Upper lobe of left lung (tissue), 6 donors: ENCODE data around the gene DLGAP1. TPM values are rescaled to one million over a fixed set of nuclear protein-coding genes. Genes with fewer than 3 reads are reported as not detected.

Source experiments
- ATAC-seq, 2 donors: fragments of 200-7000 bp; cut with Tn5 transposase; one replicate each; pipeline ENCODE4 v1.9.1; 2022; ENCODE audit warnings: mild to moderate bottlenecking in 2 of 2, moderate library complexity in 2 of 2; ENCODE audit not compliant: low FRiP score in 2 of 2
- DNase-seq, 2 donors: peaks; one replicate each; pipeline ENCODE4 v3.0.0-alpha.2; 2019 to 2020
- H3K27ac ChIP-seq, 4 donors: fragments of 200-600 bp; sonication (generic); one replicate each; pipeline ENCODE4 v1.5.1; 2016 to 2019
- H3K27me3 ChIP-seq, 4 donors: fragments of 200-600 bp; sonication (generic); one replicate each; pipeline ENCODE4 v1.5.1; 2017 to 2019
- H3K36me3 ChIP-seq, 4 donors: fragments of 200-600 bp; sonication (generic); one replicate each; pipeline ENCODE4 v1.5.1; 2016 to 2019
- H3K4me1 ChIP-seq, 4 donors: fragments of 200-600 bp; sonication (generic); one replicate each; pipeline ENCODE4 v1.5.1; 2018 to 2019
- H3K4me3 ChIP-seq, 4 donors: fragments of 200-600 bp; sonication (generic); one replicate each; pipeline ENCODE4 v1.5.1; 2017 to 2019; ENCODE audit warnings: mild to moderate bottlenecking in 2 of 4, moderate library complexity in 1 of 4
- H3K9me3 ChIP-seq, 4 donors: fragments of 200-600 bp; sonication (generic); one replicate each; pipeline ENCODE4 v1.5.1; 2018 to 2019
- EP300 ChIP-seq, 4 donors: sonication (generic); formaldehyde crosslinking; IDR thresholded peaks; one replicate each; pipeline ENCODE4 v1.5.1; 2017; ENCODE audit warnings: antibody characterized with exemption in 4 of 4, control low read depth in 2 of 4
- POLR2A ChIP-seq, 4 donors: fragments of 450-650 bp; IDR thresholded peaks; one replicate each; pipeline ENCODE4 v1.5.1; 2016 to 2017; ENCODE audit warnings: antibody characterized with exemption in 4 of 4, mild to moderate bottlenecking in 2 of 4
- POLR2AphosphoS5 ChIP-seq, 2 donors: sonication (generic); formaldehyde crosslinking; IDR thresholded peaks; one replicate each; pipeline ENCODE4 v1.5.1; 2017; ENCODE audit warnings: antibody characterized with exemption in 2 of 2
- WGBS, 2 donors: methylation state at CpG; one replicate each; pipeline ENCODE4 v1.1.5; 2017 to 2018; 5-methylcytosine and 5-hydroxymethylcytosine counted together
- total RNA-seq, 6 donors: library from RNA; depleted of rRNA in 4 of 6; stranded (reverse); fragments of >200 nt in 4 of 6; gene quantifications; one replicate each; pipeline versions ENCODE4 v1.1.0 to v1.2.1, GENCODE V29; 2016 to 2021
- TF ChIP-seq, protein P1 (sequence below), 6 experiments: fragments of 450-650 bp in 4 of 6; fragments of 200-600 bp in 2 of 6; sonication (generic) in 2 of 6; IDR thresholded peaks; one replicate each; pipeline ENCODE4 v1.5.1; 2016 to 2019; ENCODE audit warnings: antibody characterized with exemption in 6 of 6
- donor health status: DM: no; HTN: no; CAD: no; lungs with moderate emphysema.
- donor health status: DM: no; HTN: yes; CAD: no; lungs with severe emphysema.

The DLGAP1 gene
- total RNA-seq, 6 donors from 2014 or later = 2.1 to 4.6 (median 3.6) TPM

DNA sequence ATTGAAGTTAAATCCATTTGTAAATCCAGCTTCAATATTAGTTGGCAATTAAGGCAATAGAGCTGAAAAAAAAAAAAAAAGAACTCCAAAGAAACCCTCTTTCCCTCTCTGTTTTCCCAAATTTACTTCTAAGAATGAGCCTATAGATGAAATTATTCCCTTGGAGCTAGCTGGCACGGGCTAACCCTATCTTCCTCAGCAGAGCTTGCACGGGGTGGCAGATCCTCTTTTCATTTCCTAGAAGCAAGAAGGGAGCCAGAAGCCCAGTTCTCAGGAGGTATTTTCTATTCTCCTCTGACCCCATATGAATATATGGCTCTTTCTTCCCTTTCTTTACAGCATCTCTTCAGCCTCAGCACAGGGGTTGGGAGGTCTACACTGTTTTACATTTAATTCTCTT is 579.1 kb downstream of the DLGAP1 start:
- Histone ChIP-seq H3K4me1 (peaks cover 4 to 12% (median 4%) of the 10 kb centered on the region in 4 donors), H3K4me3 (no peak overlapping the region), H3K36me3 (no peaks in the 10 kb centered on the region), H3K27me3 (no peaks in the 10 kb centered on the region), H3K9me3 (no peaks in the 10 kb centered on the region), H3K27ac (no peak overlapping the region)
- 47 to 51% methylated on average over 2 of the region's 2 CpGs for WGBS, 2 donors
- DNase-seq = no peak
- TF ChIP-seq EP300 (IDR thresholded peaks at IDR 0.05) (no peak), POLR2AphosphoS5 (IDR thresholded peaks at IDR 0.05) (no peak), POLR2A (IDR thresholded peaks at IDR 0.05) (no peak)
- TF ChIP-seq, protein P1, sequence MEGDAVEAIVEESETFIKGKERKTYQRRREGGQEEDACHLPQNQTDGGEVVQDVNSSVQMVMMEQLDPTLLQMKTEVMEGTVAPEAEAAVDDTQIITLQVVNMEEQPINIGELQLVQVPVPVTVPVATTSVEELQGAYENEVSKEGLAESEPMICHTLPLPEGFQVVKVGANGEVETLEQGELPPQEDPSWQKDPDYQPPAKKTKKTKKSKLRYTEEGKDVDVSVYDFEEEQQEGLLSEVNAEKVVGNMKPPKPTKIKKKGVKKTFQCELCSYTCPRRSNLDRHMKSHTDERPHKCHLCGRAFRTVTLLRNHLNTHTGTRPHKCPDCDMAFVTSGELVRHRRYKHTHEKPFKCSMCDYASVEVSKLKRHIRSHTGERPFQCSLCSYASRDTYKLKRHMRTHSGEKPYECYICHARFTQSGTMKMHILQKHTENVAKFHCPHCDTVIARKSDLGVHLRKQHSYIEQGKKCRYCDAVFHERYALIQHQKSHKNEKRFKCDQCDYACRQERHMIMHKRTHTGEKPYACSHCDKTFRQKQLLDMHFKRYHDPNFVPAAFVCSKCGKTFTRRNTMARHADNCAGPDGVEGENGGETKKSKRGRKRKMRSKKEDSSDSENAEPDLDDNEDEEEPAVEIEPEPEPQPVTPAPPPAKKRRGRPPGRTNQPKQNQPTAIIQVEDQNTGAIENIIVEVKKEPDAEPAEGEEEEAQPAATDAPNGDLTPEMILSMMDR (IDR thresholded peaks at IDR 0.05) = no peak
- ATAC-seq = no peak

- no peak for TF ChIP-seq POLR2A (IDR thresholded peaks at IDR 0.05)
- no peak for TF ChIP-seq EP300 (IDR thresholded peaks at IDR 0.05)
- TF ChIP-seq, protein P1 (IDR thresholded peaks at IDR 0.05) = no peak
- no peak for TF ChIP-seq POLR2AphosphoS5 (IDR thresholded peaks at IDR 0.05)
- H3K27ac ChIP-seq = no peak overlapping the region
- no peaks in the 10 kb centered on the region for H3K36me3 ChIP-seq
- ATAC-seq (no peak), DNase-seq (no peak)
- no peaks in the 10 kb centered on the region for H3K27me3 ChIP-seq
- H3K4me1 ChIP-seq = peaks cover 4 to 12% (median 4%) of the 10 kb centered on the region in 4 donors
- WGBS, 2 donors = 39 to 46% methylated on average over 2 of the region's 2 CpGs
- H3K9me3 ChIP-seq = no peaks in the 10 kb centered on the region
- H3K4me3 ChIP-seq = no peak overlapping the region
Observed at GRCh38 chr18:3875376-3875775, 579.7 kb downstream of the DLGAP1 start.

DNA sequence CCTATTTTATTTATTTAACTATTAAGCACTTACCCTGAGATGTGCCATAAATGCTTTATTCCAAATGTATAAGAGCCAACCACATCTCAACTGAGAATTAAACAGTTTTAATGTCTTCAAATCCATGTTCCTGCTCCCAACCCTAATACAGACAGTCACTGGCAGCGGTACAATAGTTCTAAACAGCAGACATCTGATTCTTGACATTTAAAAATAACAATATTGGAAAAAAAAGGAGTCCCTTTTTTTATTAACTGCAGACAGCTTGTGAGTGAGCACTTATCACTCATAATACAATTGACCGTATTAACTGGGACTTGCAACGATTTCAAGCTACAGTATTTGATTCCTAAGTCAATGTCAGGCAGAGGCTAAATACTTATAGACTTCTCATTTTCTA is 580.5 kb downstream of the DLGAP1 start:
- no peak overlapping the region for H3K27ac ChIP-seq
- no peaks in the 10 kb centered on the region for H3K27me3 ChIP-seq
- peaks cover 4 to 12% (median 4%) of the 10 kb centered on the region in 4 donors for H3K4me1 ChIP-seq
- no peak overlapping the region for H3K4me3 ChIP-seq
- no peaks in the 10 kb centered on the region for H3K9me3 ChIP-seq
- WGBS, 2 donors = 80 to 81% methylated on average over 3 of the region's 3 CpGs
- TF ChIP-seq POLR2A (IDR thresholded peaks at IDR 0.05) = no peak
- no peak for TF ChIP-seq POLR2AphosphoS5 (IDR thresholded peaks at IDR 0.05)
- TF ChIP-seq, protein P1 (IDR thresholded peaks at IDR 0.05) = no peak
- H3K36me3 ChIP-seq = no peaks in the 10 kb centered on the region
- DNase-seq (no peak), ATAC-seq (no peak)

GRCh38 chr18:3874125-3874524 is 581.0 kb downstream of the DLGAP1 start:
- no peak for ATAC-seq
- Histone ChIP-seq H3K27me3 (no peaks in the 10 kb centered on the region), H3K36me3 (no peaks in the 10 kb centered on the region), H3K9me3 (no peaks in the 10 kb centered on the region), H3K27ac (no peak overlapping the region), H3K4me3 (no peak overlapping the region), H3K4me1 (peaks cover 4 to 12% (median 4%) of the 10 kb centered on the region in 4 donors)
- no peak for DNase-seq
- no peak for TF ChIP-seq EP300 (IDR thresholded peaks at IDR 0.05)
- no peak for TF ChIP-seq POLR2AphosphoS5 (IDR thresholded peaks at IDR 0.05)
- TF ChIP-seq, protein P1 (IDR thresholded peaks at IDR 0.05) = no peak
- TF ChIP-seq POLR2A (IDR thresholded peaks at IDR 0.05) = no peak
- 21 to 34% methylated on average over 7 of the region's 7 CpGs for WGBS, 2 donors

DNA sequence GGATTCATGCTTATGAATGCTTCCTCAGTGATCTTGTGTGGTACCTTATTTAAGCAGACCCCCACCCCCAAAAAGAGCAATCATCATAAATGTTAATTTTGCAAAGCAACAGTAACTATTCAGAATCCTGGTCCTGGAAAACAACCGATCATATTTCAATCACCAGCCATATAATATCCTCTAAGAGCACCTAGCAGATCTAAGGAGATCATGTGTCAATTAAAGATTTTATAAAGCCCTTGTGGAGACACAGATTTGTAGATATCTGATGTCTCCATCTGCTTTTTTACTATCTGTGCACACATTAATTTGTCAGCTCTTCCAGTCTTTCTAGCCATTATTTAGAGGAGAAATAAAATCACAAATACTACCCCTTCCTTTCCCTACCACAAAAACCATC is 581.4 kb downstream of the DLGAP1 start:
- no peaks in the 10 kb centered on the region for H3K36me3 ChIP-seq
- ATAC-seq (no peak), DNase-seq (no peak)
- no peaks in the 10 kb centered on the region for H3K27me3 ChIP-seq
- H3K9me3 ChIP-seq = no peaks in the 10 kb centered on the region
- peaks cover 4 to 12% (median 4%) of the 10 kb centered on the region in 4 donors for H3K4me1 ChIP-seq
- no peak overlapping the region for H3K27ac ChIP-seq
- H3K4me3 ChIP-seq = no peak overlapping the region
- TF ChIP-seq POLR2AphosphoS5 (IDR thresholded peaks at IDR 0.05) = no peak
- no peak for TF ChIP-seq EP300 (IDR thresholded peaks at IDR 0.05)
- TF ChIP-seq POLR2A (IDR thresholded peaks at IDR 0.05) = no peak
- TF ChIP-seq, protein P1 (IDR thresholded peaks at IDR 0.05) = no peak
- 91 to 100% methylated on average over 1 of the region's 1 CpG for WGBS, 2 donors
